Measurements from ENCODE around the gene TRERF1. TPM values are rescaled to one million over a fixed set of nuclear protein-coding genes. Genes with fewer than 3 reads are reported as not detected.

Gene TRERF1
- total RNA-seq, 1 experiment from 2014 or later: 0.39 TPM

DNA sequence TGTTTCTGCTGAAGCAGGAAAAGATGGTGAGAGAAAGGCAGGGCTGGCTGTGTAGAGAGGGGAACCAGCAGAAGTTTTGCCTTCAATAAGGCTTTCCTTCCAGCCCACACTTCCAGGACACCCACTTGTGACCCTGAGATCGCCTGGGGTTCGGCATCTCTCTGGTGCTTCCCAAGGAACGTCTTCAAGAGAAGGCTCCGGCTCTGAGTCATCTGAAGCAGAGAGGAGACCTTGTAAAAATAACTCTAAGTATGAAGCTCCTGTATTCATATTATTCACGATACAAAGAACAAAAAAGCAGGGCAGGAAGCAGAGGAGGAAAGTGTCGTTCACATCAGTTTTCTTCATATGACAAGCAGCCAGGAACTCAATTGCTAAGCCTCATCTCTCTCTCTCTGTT lies 138.7 kb downstream of the TRERF1 start:
- ChIA-PET POLR2A (no interaction called here), CTCF (no interaction called here)
- Histone ChIP-seq H3K4me3 (ENCODE audit: low read depth, low read length) (no peak overlapping the region), H3K36me3 (ENCODE audit: control insufficient read depth, insufficient read depth, low read length) (no peaks in the 10 kb centered on the region), H3K9me3 (no peaks in the 10 kb centered on the region), H3K27me3 (replicated peaks; ENCODE audit: control insufficient read depth, insufficient read depth, low read length) (no peaks in the 10 kb centered on the region), H3K4me1 (peaks cover 36% of the 10 kb centered on the region)
- intact Hi-C loops (cut with micrococcal nuclease; ENCODE audit: unreplicated experiment): no loop called here
- Mint-ChIP-seq H3K4me1 (ENCODE audit: low read depth, unreplicated experiment) (peaks cover 32% of the 10 kb centered on the region), H3K4me3 (ENCODE audit: unreplicated experiment) (no peak overlapping the region), H3K27me3 (ENCODE audit: insufficient read depth, unreplicated experiment) (no peaks in the 10 kb centered on the region), H3K9me3 (ENCODE audit: unreplicated experiment) (no peaks in the 10 kb centered on the region), H3K36me3 (ENCODE audit: insufficient read depth, unreplicated experiment) (no peaks in the 10 kb centered on the region), H3K27ac (ENCODE audit: unreplicated experiment) (no peak overlapping the region)
- BruUV-seq (replicated peaks): no TSS peak
- no peak for DNase-seq
- TF ChIP-seq, protein P1, sequence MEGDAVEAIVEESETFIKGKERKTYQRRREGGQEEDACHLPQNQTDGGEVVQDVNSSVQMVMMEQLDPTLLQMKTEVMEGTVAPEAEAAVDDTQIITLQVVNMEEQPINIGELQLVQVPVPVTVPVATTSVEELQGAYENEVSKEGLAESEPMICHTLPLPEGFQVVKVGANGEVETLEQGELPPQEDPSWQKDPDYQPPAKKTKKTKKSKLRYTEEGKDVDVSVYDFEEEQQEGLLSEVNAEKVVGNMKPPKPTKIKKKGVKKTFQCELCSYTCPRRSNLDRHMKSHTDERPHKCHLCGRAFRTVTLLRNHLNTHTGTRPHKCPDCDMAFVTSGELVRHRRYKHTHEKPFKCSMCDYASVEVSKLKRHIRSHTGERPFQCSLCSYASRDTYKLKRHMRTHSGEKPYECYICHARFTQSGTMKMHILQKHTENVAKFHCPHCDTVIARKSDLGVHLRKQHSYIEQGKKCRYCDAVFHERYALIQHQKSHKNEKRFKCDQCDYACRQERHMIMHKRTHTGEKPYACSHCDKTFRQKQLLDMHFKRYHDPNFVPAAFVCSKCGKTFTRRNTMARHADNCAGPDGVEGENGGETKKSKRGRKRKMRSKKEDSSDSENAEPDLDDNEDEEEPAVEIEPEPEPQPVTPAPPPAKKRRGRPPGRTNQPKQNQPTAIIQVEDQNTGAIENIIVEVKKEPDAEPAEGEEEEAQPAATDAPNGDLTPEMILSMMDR (IDR thresholded peaks at IDR 0.05; ENCODE audit: insufficient read depth in 1 of 2, low read depth in 1 of 2, low read length in 1 of 2, severe bottlenecking in 1 of 2, unreplicated experiment in 1 of 2): no peak

DNA sequence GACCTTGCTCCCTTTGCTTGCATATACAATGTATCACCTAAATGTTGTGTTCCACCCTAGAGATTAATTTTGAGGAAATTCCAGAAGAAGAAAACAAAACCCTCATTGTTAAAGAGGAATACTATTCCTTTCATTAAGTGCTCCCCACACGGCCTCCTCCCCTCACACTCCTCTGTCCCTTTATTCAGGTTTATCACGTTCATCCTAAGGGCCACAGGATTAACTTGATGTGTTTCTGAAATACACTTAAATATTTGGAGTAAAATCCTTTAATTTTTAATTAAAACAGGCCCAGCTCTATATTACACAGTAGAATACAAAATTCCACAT lies 144.6 kb downstream of the TRERF1 start:
- Histone ChIP-seq H3K27me3 (replicated peaks; ENCODE audit: control insufficient read depth, insufficient read depth, low read length) (no peaks in the 10 kb centered on the region), H3K4me3 (ENCODE audit: low read depth, low read length) (no peak overlapping the region), H3K4me1 (no peaks in the 10 kb centered on the region), H3K36me3 (ENCODE audit: control insufficient read depth, insufficient read depth, low read length) (no peaks in the 10 kb centered on the region), H3K9me3 (no peaks in the 10 kb centered on the region)
- Mint-ChIP-seq H3K4me3 (ENCODE audit: unreplicated experiment) (no peak overlapping the region), H3K9me3 (ENCODE audit: unreplicated experiment) (no peaks in the 10 kb centered on the region), H3K4me1 (ENCODE audit: low read depth, unreplicated experiment) (no peaks in the 10 kb centered on the region), H3K27ac (ENCODE audit: unreplicated experiment) (no peak overlapping the region), H3K27me3 (ENCODE audit: insufficient read depth, unreplicated experiment) (no peaks in the 10 kb centered on the region), H3K36me3 (ENCODE audit: insufficient read depth, unreplicated experiment) (no peaks in the 10 kb centered on the region)
- TF ChIP-seq, protein P1 (IDR thresholded peaks at IDR 0.05; ENCODE audit: insufficient read depth in 1 of 2, low read depth in 1 of 2, low read length in 1 of 2, severe bottlenecking in 1 of 2, unreplicated experiment in 1 of 2): no peak
- ChIA-PET CTCF (interaction anchor here (0.7 kb wide), 2 partner anchors 173 to 653 kb away, joined by 3 to 4 read pairs; no protein-coding TSS in a partner anchor), POLR2A (no interaction called here)
- intact Hi-C loops (cut with micrococcal nuclease; ENCODE audit: unreplicated experiment): no loop called here
- DNase-seq: no peak
- no TSS peak for BruUV-seq (replicated peaks)

DNA sequence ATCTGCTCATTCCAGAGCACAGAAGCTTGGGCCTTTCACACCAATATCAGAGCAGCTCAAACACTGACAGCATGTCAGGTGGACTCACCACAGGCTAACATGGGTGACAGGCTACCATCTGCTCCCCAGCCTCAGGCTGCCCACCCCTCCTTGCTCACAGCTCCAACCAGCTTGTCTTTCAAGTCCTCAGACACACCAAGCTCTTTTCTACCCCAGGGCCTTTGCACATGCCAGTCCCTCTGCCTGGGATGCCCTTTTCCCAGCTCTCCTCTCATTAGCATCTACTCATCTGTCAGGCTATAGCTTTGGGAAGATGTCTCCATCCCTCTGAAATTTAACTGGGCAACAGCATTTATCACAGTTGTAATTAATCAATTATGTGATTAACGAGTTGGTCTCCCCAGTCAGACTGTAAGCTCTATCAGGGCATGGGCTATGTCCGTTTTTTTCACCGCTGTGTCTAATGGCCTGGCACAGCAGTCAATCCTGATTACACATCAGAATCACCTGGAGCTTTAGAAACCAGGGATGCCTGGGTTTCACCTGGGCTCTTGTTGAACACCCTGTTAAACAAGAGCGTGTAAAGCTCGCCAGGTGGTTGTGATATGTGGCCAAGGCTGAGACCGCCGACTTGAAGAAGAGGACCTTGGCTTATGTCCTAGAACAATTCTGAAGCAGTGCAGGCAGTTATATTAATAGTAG lies 145.1 kb downstream of the TRERF1 start:
- intact Hi-C loops (cut with micrococcal nuclease; ENCODE audit: unreplicated experiment): no loop called here
- H3K9me3 Mint-ChIP-seq (ENCODE audit: unreplicated experiment): no peaks in the 10 kb centered on the region

More for the DNA sequence above, 145.1 kb downstream of the TRERF1 start:
- H3K27ac Mint-ChIP-seq (ENCODE audit: unreplicated experiment): no peak overlapping the region
- Histone ChIP-seq H3K9me3 (no peaks in the 10 kb centered on the region), H3K4me3 (ENCODE audit: low read depth, low read length) (no peak overlapping the region), H3K4me1 (no peaks in the 10 kb centered on the region), H3K36me3 (ENCODE audit: control insufficient read depth, insufficient read depth, low read length) (no peaks in the 10 kb centered on the region), H3K27me3 (replicated peaks; ENCODE audit: control insufficient read depth, insufficient read depth, low read length) (no peaks in the 10 kb centered on the region)
- no peak overlapping the region for H3K4me3 Mint-ChIP-seq (ENCODE audit: unreplicated experiment)
- TF ChIP-seq, protein P1 (IDR thresholded peaks at IDR 0.05; ENCODE audit: insufficient read depth in 1 of 2, low read depth in 1 of 2, low read length in 1 of 2, severe bottlenecking in 1 of 2, unreplicated experiment in 1 of 2): no peak
- BruUV-seq (replicated peaks): no TSS peak
- H3K4me1 Mint-ChIP-seq (ENCODE audit: low read depth, unreplicated experiment): no peaks in the 10 kb centered on the region
- ChIA-PET CTCF (interaction anchor here (0.7 kb wide), 2 partner anchors 173 to 654 kb away, joined by 3 to 4 read pairs; no protein-coding TSS in a partner anchor), POLR2A (no interaction called here)
- no peak for DNase-seq
- no peaks in the 10 kb centered on the region for H3K36me3 Mint-ChIP-seq (ENCODE audit: insufficient read depth, unreplicated experiment)
- no peaks in the 10 kb centered on the region for H3K27me3 Mint-ChIP-seq (ENCODE audit: insufficient read depth, unreplicated experiment)

Data from Caco-2 (cell line).